HEK293 (cell line): ENCODE data around the gene NDUFB6.

Source experiments
- FEZF1 ChIP-seq: fragments of 450-650 bp; formaldehyde crosslinking; IDR thresholded peaks from 2 replicates; pipeline ENCODE4 v1.5.1; 2016; ENCODE audit warnings: missing biosample characterization, missing genetic modification characterization
- INSM2 ChIP-seq: fragments of 450-650 bp; formaldehyde crosslinking; IDR thresholded peaks from 2 replicates; pipeline ENCODE4 v1.5.1; 2016; ENCODE audit warnings: missing biosample characterization, missing genetic modification characterization
- PATZ1 ChIP-seq: fragments of 450-650 bp; formaldehyde crosslinking; IDR thresholded peaks from 2 replicates; pipeline ENCODE4 v1.5.1; 2016; ENCODE audit warnings: missing biosample characterization, missing genetic modification characterization
- YY1 ChIP-seq: fragments of 450-650 bp; formaldehyde crosslinking; IDR thresholded peaks from 2 replicates; pipeline ENCODE4 v1.5.1; 2018; ENCODE audit warnings: missing biosample characterization, missing genetic modification characterization
- ZFP3 ChIP-seq: fragments of 450-650 bp; formaldehyde crosslinking; IDR thresholded peaks from 2 replicates; pipeline ENCODE4 v1.5.1; 2016; ENCODE audit warnings: low read depth, missing biosample characterization, missing genetic modification characterization
- ZNF521 ChIP-seq: fragments of 450-650 bp; formaldehyde crosslinking; IDR thresholded peaks from 2 replicates; pipeline ENCODE4 v1.5.1; 2017; ENCODE audit warnings: missing biosample characterization, mild to moderate bottlenecking, missing genetic modification characterization
- ZNF548 ChIP-seq: fragments of 450-650 bp; formaldehyde crosslinking; IDR thresholded peaks from 2 replicates; pipeline ENCODE4 v1.5.1; 2016; ENCODE audit warnings: missing biosample characterization, missing genetic modification characterization
- ZNF626 ChIP-seq: fragments of 450-650 bp; sonication (Bioruptor Pico); formaldehyde crosslinking; IDR thresholded peaks from 2 replicates; pipeline ENCODE4 v1.5.1; 2018; ENCODE audit warnings: missing biosample characterization, missing genetic modification characterization, inconsistent platforms
- TF ChIP-seq, protein P1 (sequence below): fragments of 450-650 bp; formaldehyde crosslinking; IDR thresholded peaks from 2 replicates; pipeline ENCODE4 v1.5.1; 2016; ENCODE audit warnings: missing biosample characterization, missing genetic modification characterization
- TF ChIP-seq, protein P2 (sequence below): fragments of 450-650 bp; formaldehyde crosslinking; IDR thresholded peaks from 2 replicates; pipeline ENCODE4 v1.5.1; 2016; ENCODE audit warnings: missing biosample characterization, missing genetic modification characterization
- TF ChIP-seq, protein P3 (sequence below): fragments of 450-650 bp; formaldehyde crosslinking; IDR thresholded peaks from 2 replicates; pipeline ENCODE4 v1.5.1; 2016; ENCODE audit warnings: missing biosample characterization, missing genetic modification characterization

- TF ChIP-seq PATZ1 (tag by site-specific recombination), result no peak
- TF ChIP-seq, protein P1, sequence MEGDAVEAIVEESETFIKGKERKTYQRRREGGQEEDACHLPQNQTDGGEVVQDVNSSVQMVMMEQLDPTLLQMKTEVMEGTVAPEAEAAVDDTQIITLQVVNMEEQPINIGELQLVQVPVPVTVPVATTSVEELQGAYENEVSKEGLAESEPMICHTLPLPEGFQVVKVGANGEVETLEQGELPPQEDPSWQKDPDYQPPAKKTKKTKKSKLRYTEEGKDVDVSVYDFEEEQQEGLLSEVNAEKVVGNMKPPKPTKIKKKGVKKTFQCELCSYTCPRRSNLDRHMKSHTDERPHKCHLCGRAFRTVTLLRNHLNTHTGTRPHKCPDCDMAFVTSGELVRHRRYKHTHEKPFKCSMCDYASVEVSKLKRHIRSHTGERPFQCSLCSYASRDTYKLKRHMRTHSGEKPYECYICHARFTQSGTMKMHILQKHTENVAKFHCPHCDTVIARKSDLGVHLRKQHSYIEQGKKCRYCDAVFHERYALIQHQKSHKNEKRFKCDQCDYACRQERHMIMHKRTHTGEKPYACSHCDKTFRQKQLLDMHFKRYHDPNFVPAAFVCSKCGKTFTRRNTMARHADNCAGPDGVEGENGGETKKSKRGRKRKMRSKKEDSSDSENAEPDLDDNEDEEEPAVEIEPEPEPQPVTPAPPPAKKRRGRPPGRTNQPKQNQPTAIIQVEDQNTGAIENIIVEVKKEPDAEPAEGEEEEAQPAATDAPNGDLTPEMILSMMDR (tag by site-specific recombination), result no peak
- TF ChIP-seq ZNF626, result no peak
- TF ChIP-seq ZFP3, result no peak
- TF ChIP-seq, protein P2, sequence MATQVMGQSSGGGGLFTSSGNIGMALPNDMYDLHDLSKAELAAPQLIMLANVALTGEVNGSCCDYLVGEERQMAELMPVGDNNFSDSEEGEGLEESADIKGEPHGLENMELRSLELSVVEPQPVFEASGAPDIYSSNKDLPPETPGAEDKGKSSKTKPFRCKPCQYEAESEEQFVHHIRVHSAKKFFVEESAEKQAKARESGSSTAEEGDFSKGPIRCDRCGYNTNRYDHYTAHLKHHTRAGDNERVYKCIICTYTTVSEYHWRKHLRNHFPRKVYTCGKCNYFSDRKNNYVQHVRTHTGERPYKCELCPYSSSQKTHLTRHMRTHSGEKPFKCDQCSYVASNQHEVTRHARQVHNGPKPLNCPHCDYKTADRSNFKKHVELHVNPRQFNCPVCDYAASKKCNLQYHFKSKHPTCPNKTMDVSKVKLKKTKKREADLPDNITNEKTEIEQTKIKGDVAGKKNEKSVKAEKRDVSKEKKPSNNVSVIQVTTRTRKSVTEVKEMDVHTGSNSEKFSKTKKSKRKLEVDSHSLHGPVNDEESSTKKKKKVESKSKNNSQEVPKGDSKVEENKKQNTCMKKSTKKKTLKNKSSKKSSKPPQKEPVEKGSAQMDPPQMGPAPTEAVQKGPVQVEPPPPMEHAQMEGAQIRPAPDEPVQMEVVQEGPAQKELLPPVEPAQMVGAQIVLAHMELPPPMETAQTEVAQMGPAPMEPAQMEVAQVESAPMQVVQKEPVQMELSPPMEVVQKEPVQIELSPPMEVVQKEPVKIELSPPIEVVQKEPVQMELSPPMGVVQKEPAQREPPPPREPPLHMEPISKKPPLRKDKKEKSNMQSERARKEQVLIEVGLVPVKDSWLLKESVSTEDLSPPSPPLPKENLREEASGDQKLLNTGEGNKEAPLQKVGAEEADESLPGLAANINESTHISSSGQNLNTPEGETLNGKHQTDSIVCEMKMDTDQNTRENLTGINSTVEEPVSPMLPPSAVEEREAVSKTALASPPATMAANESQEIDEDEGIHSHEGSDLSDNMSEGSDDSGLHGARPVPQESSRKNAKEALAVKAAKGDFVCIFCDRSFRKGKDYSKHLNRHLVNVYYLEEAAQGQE (tag by site-specific recombination), result no peak
- no peak for TF ChIP-seq INSM2 (tag by site-specific recombination)
- TF ChIP-seq YY1 (tag by site-specific recombination), result no peak
- TF ChIP-seq, protein P3, sequence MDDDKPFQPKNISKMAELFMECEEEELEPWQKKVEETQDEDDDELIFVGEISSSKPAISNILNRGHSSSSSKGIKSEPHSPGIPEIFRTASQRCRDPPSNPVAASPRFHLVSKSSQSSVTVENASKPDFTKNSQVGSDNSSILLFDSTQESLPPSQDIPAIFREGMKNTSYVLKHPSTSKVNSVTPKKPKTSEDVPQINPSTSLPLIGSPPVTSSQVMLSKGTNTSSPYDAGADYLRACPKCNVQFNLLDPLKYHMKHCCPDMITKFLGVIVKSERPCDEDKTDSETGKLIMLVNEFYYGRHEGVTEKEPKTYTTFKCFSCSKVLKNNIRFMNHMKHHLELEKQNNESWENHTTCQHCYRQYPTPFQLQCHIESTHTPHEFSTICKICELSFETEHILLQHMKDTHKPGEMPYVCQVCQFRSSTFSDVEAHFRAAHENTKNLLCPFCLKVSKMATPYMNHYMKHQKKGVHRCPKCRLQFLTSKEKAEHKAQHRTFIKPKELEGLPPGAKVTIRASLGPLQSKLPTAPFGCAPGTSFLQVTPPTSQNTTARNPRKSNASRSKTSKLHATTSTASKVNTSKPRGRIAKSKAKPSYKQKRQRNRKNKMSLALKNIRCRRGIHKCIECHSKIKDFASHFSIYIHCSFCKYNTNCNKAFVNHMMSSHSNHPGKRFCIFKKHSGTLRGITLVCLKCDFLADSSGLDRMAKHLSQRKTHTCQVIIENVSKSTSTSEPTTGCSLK (tag by site-specific recombination), result no peak
- no peak for TF ChIP-seq FEZF1 (tag by site-specific recombination)
- no peak for TF ChIP-seq ZNF521 (tag by site-specific recombination)
- no peak for TF ChIP-seq ZNF548
Observed at GRCh38 chr9:32551276-32552051, 21.5 kb downstream of the NDUFB6 start.
